Breast epithelium (tissue), 4 donors: ENCODE measurements around the gene PSMD5. TPM values are rescaled to one million over a fixed set of nuclear protein-coding genes. Genes with fewer than 3 reads are reported as not detected.
A peak's percentile ranks its signal among the peaks of the same experiment; 100 is the strongest.

Experiments
- DNase-seq, 2 donors: peaks; one replicate each; pipeline ENCODE4 v3.0.0-alpha.2; 2019; ENCODE audit warnings: low spot score in 2 of 2
- H3K27ac ChIP-seq, 2 donors: fragments of 200-600 bp; sonication (generic) in 1 of 2; one replicate each; pipeline ENCODE4 v1.5.1; 2016 to 2019; ENCODE audit warnings: mild to moderate bottlenecking in 1 of 2
- H3K27me3 ChIP-seq, 2 donors: fragments of 200-600 bp; sonication (generic) in 1 of 2; one replicate each; pipeline versions ENCODE4 v1.5.1 to v1.6.0; 2017 to 2019; ENCODE audit warnings: control low read depth in 1 of 2, mild to moderate bottlenecking in 1 of 2
- H3K36me3 ChIP-seq: fragments of 200-600 bp; one replicate; pipeline ENCODE4 v1.5.1; 2019
- H3K4me1 ChIP-seq, 2 donors: fragments of 200-600 bp; sonication (generic); one replicate each; pipeline ENCODE4 v1.5.1; 2016 to 2019; ENCODE audit warnings: control low read depth in 1 of 2
- H3K4me3 ChIP-seq, 3 donors: fragments of 200-600 bp; sonication (generic); 1 replicate in 2 of 3; 2 replicates in 1 of 3; pipeline ENCODE4 v1.5.1; 2016 to 2019; ENCODE audit warnings: mild to moderate bottlenecking in 3 of 3, moderate library complexity in 2 of 3
- H3K9me3 ChIP-seq, 2 donors: fragments of 200-600 bp; sonication (generic) in 1 of 2; one replicate each; pipeline ENCODE4 v1.5.1; 2016 to 2019; ENCODE audit warnings: control low read depth in 1 of 2
- POLR2A ChIP-seq: fragments of 450-650 bp; IDR thresholded peaks from one replicate; pipeline ENCODE4 v1.6.1; 2016; ENCODE audit warnings: antibody characterized with exemption, mild to moderate bottlenecking, moderate library complexity
- POLR2AphosphoS5 ChIP-seq, 3 donors: sonication (generic); formaldehyde crosslinking; IDR thresholded peaks; one replicate each; pipeline ENCODE4 v1.6.1; 2017; ENCODE audit warnings: antibody characterized with exemption in 3 of 3
- intact Hi-C: fragments of 100-400 bp; cut with DNase I; formaldehyde crosslinking; loops from one replicate; pipeline ENCODE4 v1.15.1; 2023; ENCODE audit warnings: low total_unique reads
- total RNA-seq, 3 donors: library from RNA; depleted of rRNA; stranded (reverse); fragments of >200 nt; gene quantifications; one replicate each; pipeline ENCODE4 v1.1.0, GENCODE V29; 2016
- TF ChIP-seq, protein P1 (sequence below), 3 donors: fragments of 450-650 bp; IDR thresholded peaks; one replicate each; pipeline ENCODE4 v1.5.1; 2016 to 2017; ENCODE audit warnings: antibody characterized with exemption in 3 of 3, mild to moderate bottlenecking in 3 of 3, moderate library complexity in 3 of 3

PSMD5 gene
- total RNA-seq, 3 donors from 2014 or later: 48.3 to 54.1 (median 50.3) TPM

DNA sequence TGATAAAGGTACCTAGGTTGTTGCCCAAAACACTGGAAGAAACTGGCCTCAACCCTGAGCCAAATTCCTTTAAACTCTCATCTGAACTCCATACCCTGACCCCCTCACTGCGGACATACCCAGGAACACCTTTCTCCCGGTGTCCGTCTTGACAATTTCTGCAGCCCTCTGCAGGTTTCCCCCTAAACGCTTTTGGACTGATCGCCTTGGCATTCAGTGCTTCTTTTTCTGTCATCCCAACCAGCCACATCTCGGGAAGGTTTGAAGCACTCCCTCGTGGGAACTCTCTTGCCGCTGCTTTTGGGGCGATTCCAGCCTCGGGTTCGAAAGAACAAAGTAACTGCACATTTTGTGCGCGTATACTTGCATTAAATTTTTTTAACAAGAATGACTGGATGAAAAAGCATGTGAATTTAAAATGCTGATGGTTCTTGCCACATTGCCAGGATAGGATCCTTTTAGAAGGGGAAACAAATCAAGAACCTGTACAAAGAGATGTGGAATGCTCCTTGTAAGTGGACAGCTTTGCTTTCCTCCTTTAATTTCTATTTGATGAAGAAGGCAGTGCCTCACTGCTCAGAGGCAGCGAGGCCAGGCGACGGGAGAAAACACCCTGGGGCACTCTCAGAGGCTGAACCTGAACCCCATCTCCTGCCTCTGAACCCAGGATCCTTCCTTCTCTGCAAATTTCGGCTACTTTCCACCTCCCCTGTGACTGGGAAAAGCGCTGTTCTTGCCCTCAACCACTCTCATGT lies 615 bp downstream of the PSMD5 start:
- Histone ChIP-seq H3K36me3 (no peaks in the 10 kb centered on the region), H3K27ac (peak overlapping the region; percentile 94 to 95), H3K4me1 (no peaks in the 10 kb centered on the region), H3K27me3 (no peaks in the 10 kb centered on the region), H3K4me3 (peak overlapping the region; percentile 67 to 94 (median 71)), H3K9me3 (no peaks in the 10 kb centered on the region)
- no peak for DNase-seq
- TF ChIP-seq POLR2AphosphoS5 (IDR thresholded peaks at IDR 0.05) (no peak), POLR2A (no peak)
- TF ChIP-seq, protein P1, sequence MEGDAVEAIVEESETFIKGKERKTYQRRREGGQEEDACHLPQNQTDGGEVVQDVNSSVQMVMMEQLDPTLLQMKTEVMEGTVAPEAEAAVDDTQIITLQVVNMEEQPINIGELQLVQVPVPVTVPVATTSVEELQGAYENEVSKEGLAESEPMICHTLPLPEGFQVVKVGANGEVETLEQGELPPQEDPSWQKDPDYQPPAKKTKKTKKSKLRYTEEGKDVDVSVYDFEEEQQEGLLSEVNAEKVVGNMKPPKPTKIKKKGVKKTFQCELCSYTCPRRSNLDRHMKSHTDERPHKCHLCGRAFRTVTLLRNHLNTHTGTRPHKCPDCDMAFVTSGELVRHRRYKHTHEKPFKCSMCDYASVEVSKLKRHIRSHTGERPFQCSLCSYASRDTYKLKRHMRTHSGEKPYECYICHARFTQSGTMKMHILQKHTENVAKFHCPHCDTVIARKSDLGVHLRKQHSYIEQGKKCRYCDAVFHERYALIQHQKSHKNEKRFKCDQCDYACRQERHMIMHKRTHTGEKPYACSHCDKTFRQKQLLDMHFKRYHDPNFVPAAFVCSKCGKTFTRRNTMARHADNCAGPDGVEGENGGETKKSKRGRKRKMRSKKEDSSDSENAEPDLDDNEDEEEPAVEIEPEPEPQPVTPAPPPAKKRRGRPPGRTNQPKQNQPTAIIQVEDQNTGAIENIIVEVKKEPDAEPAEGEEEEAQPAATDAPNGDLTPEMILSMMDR (IDR thresholded peaks at IDR 0.05): no peak
- intact Hi-C loops: no loop called here

- Histone ChIP-seq H3K27ac (no peak overlapping the region), H3K36me3 (no peaks in the 10 kb centered on the region), H3K9me3 (no peaks in the 10 kb centered on the region), H3K27me3 (no peaks in the 10 kb centered on the region), H3K4me3 (no peak overlapping the region), H3K4me1 (no peaks in the 10 kb centered on the region)
- intact Hi-C loops: no loop called here
- no peak for DNase-seq
- TF ChIP-seq, protein P1 (IDR thresholded peaks at IDR 0.05): no peak
- no peak for TF ChIP-seq POLR2A
- no peak for TF ChIP-seq POLR2AphosphoS5 (IDR thresholded peaks at IDR 0.05)
These were observed 3.6 kb downstream of the PSMD5 start for GRCh38 chr9:120839146-120839545.

DNA sequence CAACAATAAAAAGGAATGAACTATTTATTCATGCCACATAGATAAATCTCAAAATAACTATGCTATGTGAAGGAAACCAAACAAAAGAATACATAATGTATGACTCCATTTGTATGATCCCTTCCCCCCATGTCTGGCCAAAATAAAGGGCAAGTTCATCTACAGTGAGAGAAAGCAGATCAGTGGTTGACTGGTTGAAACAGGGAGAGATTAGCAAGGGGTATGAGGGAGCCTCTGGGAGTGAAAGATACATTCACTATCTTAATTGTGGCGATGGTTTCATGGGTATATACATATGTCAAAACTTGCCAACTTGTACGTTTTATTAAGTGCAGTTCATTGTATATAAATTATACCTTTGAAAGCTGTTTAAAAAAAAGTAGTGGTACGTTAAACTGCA lies 4.8 kb downstream of the PSMD5 start:
- intact Hi-C loops: no loop called here
- H3K27me3 ChIP-seq: no peaks in the 10 kb centered on the region
- H3K4me3 ChIP-seq: no peak overlapping the region
- no peaks in the 10 kb centered on the region for H3K4me1 ChIP-seq
- TF ChIP-seq POLR2AphosphoS5 (IDR thresholded peaks at IDR 0.05) (no peak), POLR2A (no peak)
- TF ChIP-seq, protein P1 (IDR thresholded peaks at IDR 0.05): no peak
- H3K27ac ChIP-seq: no peak overlapping the region
- H3K36me3 ChIP-seq: no peaks in the 10 kb centered on the region
- no peak for DNase-seq
- H3K9me3 ChIP-seq: no peaks in the 10 kb centered on the region

- no peak overlapping the region for H3K4me3 ChIP-seq
- no peak for TF ChIP-seq POLR2A
- TF ChIP-seq POLR2AphosphoS5 (IDR thresholded peaks at IDR 0.05): no peak
- no peaks in the 10 kb centered on the region for H3K9me3 ChIP-seq
- H3K27me3 ChIP-seq: no peaks in the 10 kb centered on the region
- H3K27ac ChIP-seq: peak overlapping the region; percentile 14 to 48
- no peak for DNase-seq
- peaks cover 11% of the 10 kb centered on the region for H3K36me3 ChIP-seq
- H3K4me1 ChIP-seq: no peaks in the 10 kb centered on the region
- intact Hi-C loops: no loop called here
These were observed 9.4 kb downstream of the PSMD5 start for GRCh38 chr9:120833325-120833724.

- peak overlapping the region; percentile 14 to 51 for H3K27ac ChIP-seq
- H3K9me3 ChIP-seq: no peaks in the 10 kb centered on the region
- TF ChIP-seq POLR2AphosphoS5 (IDR thresholded peaks at IDR 0.05) (no peak), POLR2A (no peak)
- TF ChIP-seq, protein P1 (IDR thresholded peaks at IDR 0.05): no peak
- peaks cover 11% of the 10 kb centered on the region for H3K36me3 ChIP-seq
- no peak overlapping the region for H3K4me3 ChIP-seq
- no peak for DNase-seq
- H3K27me3 ChIP-seq: no peaks in the 10 kb centered on the region
- intact Hi-C loops: no loop called here
- H3K4me1 ChIP-seq: no peaks in the 10 kb centered on the region
These were observed 9.9 kb downstream of the PSMD5 start for GRCh38 chr9:120832807-120833206.
